Subcutaneous abdominal adipose tissue (tissue), 5 donors: ENCODE measurements around the gene LTK.

ENCODE experiments used
- H3K27ac ChIP-seq: one replicate; pipeline ENCODE4 v1.7.0; 2013; ENCODE audit warnings: low read depth, mild to moderate bottlenecking, inconsistent platforms, low read length, moderate library complexity
- H3K27me3 ChIP-seq, 5 donors: one replicate each; pipeline ENCODE4 v1.7.0; 2013; ENCODE audit warnings: low read length in 5 of 5, inconsistent platforms in 1 of 5; ENCODE audit not compliant: control insufficient read depth in 5 of 5, insufficient read depth in 4 of 5
- H3K36me3 ChIP-seq, 5 donors: one replicate each; pipeline ENCODE4 v1.7.0; 2013; ENCODE audit warnings: low read length in 5 of 5; ENCODE audit not compliant: control insufficient read depth in 5 of 5, insufficient read depth in 5 of 5
- H3K4me1 ChIP-seq, 5 donors: one replicate each; pipeline ENCODE4 v1.7.0; 2013; ENCODE audit warnings: low read length in 5 of 5, mild to moderate bottlenecking in 3 of 5, moderate library complexity in 1 of 5; ENCODE audit not compliant: control insufficient read depth in 5 of 5, insufficient read depth in 5 of 5
- H3K4me3 ChIP-seq, 5 donors: one replicate each; pipeline ENCODE4 v1.7.0; 2013; ENCODE audit warnings: low read length in 5 of 5, low read depth in 1 of 5
- H3K9ac ChIP-seq, 5 donors: one replicate each; pipeline ENCODE4 v1.7.0; 2013; ENCODE audit warnings: low read length in 5 of 5, mild to moderate bottlenecking in 4 of 5, moderate library complexity in 3 of 5
- H3K9me3 ChIP-seq, 5 donors: one replicate each; pipeline ENCODE4 v1.7.0; 2013; ENCODE audit warnings: low read length in 5 of 5; ENCODE audit not compliant: control insufficient read depth in 5 of 5
- donor health status: healthy.
- donor health status: healthy.
- donor health status: healthy.
- donor health status: healthy.
- donor health status: healthy.

LTK gene

DNA sequence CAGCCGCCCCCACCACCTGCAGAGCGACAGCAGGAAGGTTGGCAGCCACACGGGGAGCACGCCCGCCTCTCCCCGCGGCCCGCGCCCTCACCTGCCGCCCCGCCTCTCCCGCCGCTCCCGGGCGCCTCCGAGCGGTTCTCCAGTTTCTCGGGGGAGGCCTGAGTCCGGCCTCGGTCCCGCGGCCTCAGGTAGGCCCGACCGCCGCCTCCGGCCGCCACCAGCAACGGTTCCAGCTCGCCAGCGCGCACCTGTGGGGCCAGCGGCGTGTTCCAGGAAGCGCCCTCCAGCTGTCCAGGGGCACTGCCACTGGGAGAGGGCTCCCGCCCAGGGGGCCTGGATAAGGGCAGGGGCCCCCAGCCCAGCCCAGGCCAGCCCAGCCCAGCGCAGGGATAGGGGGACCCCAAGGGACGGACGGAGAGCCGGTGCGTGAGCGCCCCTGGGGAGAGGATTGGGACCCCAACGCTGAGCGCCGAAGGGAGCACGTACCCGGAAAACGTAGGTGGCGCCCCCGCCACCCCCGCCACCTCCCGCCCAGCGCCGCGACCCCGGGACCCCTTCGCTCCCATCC is 2.2 kb downstream of the LTK start:
- H3K4me1 ChIP-seq = peaks cover 0 to 25% (median 23%) of the 10 kb centered on the region in 5 donors
- no peak overlapping the region for H3K9ac ChIP-seq
- no peaks in the 10 kb centered on the region for H3K9me3 ChIP-seq
- no peak overlapping the region for H3K27ac ChIP-seq
- H3K4me3 ChIP-seq = no peak overlapping the region
- H3K36me3 ChIP-seq = peaks cover 0 to 2% (median 0%) of the 10 kb centered on the region in 5 donors
- H3K27me3 ChIP-seq = peaks cover 12 to 27% (median 18%) of the 10 kb centered on the region in 5 donors

DNA sequence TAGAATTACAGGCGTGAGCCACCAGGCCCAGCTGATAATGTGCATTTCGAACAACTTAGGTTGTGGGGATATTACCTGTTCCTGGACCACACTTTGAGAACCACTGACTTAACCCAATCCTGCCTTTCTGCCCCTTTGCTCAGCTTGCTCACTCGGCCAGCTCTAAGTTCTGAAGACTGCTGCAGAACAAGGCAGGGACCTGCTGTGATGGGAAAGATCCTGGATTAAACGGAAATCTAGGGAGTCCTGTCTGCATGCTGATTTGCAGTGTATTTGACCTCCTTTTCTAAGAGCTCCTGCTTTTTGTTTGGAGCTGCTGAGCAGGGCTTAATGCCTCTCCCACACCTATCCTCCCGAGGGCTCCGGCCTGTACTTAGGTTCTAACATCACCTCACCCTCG is 2.9 kb downstream of the LTK start:
- Histone ChIP-seq H3K27ac (no peak overlapping the region), H3K27me3 (peaks cover 12 to 27% (median 18%) of the 10 kb centered on the region in 5 donors), H3K4me1 (peaks cover 0 to 25% (median 23%) of the 10 kb centered on the region in 5 donors), H3K9me3 (no peaks in the 10 kb centered on the region), H3K9ac (no peak overlapping the region), H3K4me3 (no peak overlapping the region), H3K36me3 (no peaks in the 10 kb centered on the region)

DNA sequence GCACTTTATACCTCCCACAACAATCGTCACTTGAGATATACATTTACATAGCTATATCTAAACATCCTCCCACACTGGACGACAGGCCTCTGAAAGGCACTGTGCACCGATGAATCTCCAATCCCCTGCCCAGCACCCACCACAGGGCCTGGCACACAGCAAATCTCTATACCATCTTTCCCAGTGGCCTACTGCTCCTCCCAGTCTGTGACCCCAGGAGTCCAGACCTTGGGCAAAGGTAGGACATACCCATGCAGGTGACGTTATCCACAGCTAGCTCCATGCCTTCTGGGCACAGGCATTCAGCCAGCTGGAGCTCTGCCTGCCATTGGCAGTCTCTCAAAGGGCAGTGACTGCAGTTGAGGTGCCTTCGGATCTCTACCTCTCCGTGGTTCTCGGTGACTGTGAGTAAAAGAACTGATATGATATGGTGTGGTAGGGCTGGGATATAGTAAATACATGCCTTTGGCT is 5.8 kb downstream of the LTK start:
- H3K36me3 ChIP-seq = no peaks in the 10 kb centered on the region
- H3K4me1 ChIP-seq = peaks cover 0 to 17% (median 15%) of the 10 kb centered on the region in 5 donors
- H3K4me3 ChIP-seq = no peak overlapping the region
- H3K27ac ChIP-seq = no peak overlapping the region
- peaks cover 20 to 32% (median 27%) of the 10 kb centered on the region in 5 donors for H3K27me3 ChIP-seq
- H3K9me3 ChIP-seq = no peaks in the 10 kb centered on the region
- H3K9ac ChIP-seq = no peak overlapping the region

DNA sequence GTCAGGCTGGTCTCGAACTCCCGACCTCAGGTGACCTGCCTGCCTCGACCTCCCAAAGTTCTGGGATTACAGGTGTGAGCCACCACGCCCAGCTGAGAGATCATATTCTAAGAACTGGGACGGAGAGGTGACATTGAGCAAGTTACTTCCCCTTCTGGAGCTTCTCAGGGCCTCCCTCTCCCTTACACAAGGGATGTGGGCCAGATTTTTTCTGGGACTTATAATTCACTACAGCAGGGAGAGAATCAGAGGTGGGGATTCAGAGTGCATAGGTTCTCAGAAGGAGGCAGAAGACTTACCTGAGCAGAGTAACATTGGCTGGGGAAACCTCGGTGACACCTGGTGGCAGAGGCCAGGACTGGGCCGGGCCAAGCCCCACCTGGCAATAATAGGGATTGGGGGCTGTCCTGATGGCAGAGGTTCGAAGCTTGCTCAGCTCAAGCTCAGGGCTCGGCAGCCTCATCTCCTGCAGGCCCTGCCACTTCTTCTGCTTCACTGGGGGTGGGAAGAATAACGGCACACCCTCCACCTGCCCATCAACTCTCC is 6.8 kb downstream of the LTK start:
- Histone ChIP-seq H3K4me3 (no peak overlapping the region), H3K9ac (no peak overlapping the region), H3K4me1 (peaks cover 0 to 17% (median 15%) of the 10 kb centered on the region in 5 donors), H3K36me3 (no peaks in the 10 kb centered on the region), H3K27me3 (peaks cover 18 to 32% (median 26%) of the 10 kb centered on the region in 5 donors), H3K9me3 (no peaks in the 10 kb centered on the region), H3K27ac (no peak overlapping the region)

DNA sequence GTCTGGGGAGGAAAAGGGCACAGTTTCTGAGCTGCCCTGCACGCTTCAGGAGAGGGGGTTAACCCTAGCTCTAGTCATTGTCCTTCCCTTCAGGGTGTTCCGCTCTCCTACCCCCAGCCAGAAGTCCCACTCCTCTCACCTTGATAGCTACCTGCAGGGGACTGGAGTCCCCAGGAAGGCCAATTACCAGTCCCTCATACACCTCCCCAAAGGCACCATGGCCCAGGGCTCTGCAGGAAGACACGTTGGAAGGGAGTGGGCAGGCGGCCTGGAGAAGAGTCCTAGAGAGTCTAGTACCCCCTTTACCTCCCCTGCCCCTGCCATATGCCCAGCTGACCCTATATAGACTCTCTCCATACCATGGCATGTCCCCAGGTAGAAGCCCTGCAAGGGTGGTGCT is 7.9 kb downstream of the LTK start:
- no peak overlapping the region for H3K27ac ChIP-seq
- H3K4me3 ChIP-seq = no peak overlapping the region
- no peak overlapping the region for H3K9ac ChIP-seq
- H3K4me1 ChIP-seq = peaks cover 0 to 22% (median 21%) of the 10 kb centered on the region in 5 donors
- no peaks in the 10 kb centered on the region for H3K9me3 ChIP-seq
- no peaks in the 10 kb centered on the region for H3K36me3 ChIP-seq
- peaks cover 19 to 34% (median 30%) of the 10 kb centered on the region in 5 donors for H3K27me3 ChIP-seq

DNA sequence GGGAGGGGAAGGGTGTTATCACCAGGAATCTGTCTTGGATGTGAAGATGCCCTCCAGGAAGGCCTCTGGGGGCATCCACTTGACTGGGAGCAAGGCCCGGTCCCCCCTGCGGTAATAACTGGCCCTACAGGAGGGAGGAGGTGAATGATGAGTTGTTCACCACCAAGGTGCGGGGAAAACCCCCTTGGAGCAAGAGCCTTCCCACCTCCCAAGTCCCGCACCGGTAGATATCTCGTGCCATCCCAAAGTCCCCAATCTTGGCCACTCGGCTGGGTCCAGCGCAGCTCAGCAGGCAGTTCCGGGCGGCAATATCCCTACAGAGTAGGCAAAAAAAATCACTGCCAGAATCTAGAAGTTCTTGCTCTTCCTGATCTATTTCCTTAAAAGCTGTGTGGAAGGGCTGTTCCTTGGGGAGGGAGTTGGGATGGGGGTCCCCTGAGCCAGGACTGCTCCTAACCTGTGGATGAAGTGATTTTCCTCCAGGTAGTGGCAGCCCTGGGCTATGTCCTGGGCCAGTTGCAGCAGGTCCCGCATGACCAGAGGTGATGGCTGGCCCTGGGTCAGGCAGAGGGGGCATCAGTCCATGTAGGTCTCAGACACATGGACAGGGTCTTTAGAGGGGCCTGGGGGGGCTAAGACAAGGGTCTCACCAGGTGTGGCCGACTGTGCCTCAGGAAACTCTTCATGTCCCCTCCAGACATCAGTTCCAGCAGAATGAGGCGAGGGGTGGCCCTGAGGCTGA is 8.7 kb downstream of the LTK start:
- Histone ChIP-seq H3K4me3 (no peak overlapping the region), H3K9ac (no peak overlapping the region), H3K4me1 (peaks cover 0 to 22% (median 21%) of the 10 kb centered on the region in 5 donors), H3K9me3 (no peaks in the 10 kb centered on the region), H3K36me3 (no peaks in the 10 kb centered on the region), H3K27ac (no peak overlapping the region), H3K27me3 (peaks cover 19 to 35% (median 30%) of the 10 kb centered on the region in 5 donors)

DNA sequence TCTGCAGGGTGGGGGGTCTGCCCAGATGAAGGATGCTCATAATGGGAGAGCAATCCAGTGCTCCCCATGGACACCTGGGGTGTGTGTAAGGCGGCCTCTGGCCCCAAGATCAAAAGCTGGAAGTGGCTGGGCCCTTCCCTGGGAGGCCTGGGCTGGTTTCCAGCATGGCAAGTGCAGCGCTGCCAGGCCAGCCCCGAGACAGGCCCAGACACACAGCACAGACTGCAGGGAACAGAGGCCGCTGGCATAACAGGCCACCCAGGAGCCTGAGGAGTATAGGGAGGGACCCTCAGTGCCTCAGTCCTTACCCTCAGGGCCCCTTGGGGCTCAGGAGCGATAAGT is 10.0 kb downstream of the LTK start:
- no peak overlapping the region for H3K4me3 ChIP-seq
- no peaks in the 10 kb centered on the region for H3K9me3 ChIP-seq
- H3K27me3 ChIP-seq = peaks cover 19 to 43% (median 40%) of the 10 kb centered on the region in 5 donors

DNA sequence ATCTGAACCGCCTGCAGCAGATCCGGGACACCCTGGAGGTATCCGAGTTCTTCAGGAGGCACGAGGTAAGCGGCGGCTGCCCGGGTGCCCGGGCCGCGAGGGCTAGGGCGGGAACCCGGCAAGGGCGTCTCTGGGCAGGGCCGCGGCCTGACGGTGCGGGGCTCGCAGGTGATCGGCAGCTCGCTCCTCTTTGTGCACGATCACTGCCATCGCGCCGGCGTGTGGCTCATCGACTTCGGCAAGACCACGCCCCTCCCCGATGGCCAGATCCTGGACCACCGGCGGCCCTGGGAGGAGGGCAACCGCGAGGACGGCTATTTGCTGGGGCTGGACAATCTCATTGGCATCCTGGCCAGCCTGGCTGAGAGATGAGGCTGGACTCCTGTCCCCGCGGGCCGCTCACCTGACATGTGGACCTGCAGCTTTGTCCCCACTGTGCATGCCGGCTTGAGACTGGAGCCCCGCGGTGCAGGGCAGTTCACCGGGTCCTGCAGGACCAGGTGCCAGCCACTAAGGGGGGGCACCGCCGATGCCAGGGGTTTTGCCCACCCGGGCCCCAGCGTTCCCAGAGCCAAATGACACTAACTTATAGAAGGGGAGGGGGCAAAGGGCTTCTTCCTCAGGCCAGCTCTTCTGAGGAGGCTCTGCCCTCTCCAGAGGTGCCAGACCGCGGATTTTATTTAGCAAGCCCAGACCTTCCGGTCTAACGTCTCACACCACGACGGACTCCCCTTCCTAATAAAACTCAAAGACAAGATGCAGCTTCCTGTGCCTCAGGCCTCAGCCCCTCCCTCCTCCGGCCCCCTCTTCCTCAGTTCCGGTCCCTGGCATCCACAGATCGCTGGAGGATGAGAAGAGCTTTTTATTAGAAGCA is 10.6 kb downstream of the LTK start:
- no peak overlapping the region for H3K27ac ChIP-seq
- no peak overlapping the region for H3K9ac ChIP-seq
- H3K4me1 ChIP-seq = peaks cover 0 to 22% (median 21%) of the 10 kb centered on the region in 5 donors
- H3K9me3 ChIP-seq = no peaks in the 10 kb centered on the region
- no peaks in the 10 kb centered on the region for H3K36me3 ChIP-seq
- H3K4me3 ChIP-seq = peak overlapping the region in 4 of 5 donors; percentile 40 to 61 (median 52)
- H3K27me3 ChIP-seq = peaks cover 19 to 47% (median 42%) of the 10 kb centered on the region in 5 donors

More for the DNA sequence above, 10.0 kb downstream of the LTK start:
- H3K27ac ChIP-seq = no peak overlapping the region
- peaks cover 0 to 22% (median 21%) of the 10 kb centered on the region in 5 donors for H3K4me1 ChIP-seq
- no peak overlapping the region for H3K9ac ChIP-seq
- no peaks in the 10 kb centered on the region for H3K36me3 ChIP-seq

DNA sequence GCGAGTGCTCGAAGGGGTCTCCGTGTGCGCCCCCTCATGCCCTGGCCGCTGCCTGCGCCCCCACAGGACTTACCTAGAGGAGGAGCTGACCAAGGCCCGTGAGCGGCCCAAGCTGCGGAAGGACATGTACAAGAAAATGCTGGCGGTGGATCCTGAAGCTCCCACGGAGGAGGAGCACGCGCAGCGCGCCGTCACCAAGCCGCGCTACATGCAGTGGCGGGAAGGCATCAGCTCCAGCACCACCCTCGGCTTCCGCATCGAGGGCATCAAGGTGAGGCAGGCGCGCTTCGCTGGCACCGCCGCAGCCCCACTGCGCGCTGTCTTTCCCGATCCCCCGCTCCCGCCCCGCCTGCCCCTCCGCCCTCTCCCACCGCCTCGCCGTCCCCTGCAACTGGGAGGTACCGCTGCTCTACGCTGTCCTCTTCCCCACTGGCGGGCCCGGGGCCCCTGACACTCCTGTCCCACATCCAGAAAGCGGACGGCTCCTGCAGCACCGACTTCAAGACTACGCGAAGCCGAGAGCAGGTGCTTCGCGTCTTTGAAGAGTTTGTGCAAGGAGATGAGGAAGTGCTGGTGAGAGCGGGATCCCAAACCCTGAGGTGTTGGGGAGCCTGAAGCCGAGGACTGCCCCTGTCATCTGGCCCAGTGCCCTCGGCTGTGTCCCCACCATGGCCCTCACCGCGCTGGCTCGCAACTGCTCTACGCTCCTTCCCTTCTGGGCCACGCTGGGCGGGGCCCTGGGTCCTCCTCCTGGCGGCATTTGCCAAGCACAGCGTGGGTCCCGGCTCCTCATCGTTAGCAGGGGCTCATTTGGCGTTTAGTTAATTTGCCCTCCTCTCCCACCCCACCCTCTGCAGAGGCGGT is 11.5 kb downstream of the LTK start:
- Histone ChIP-seq H3K36me3 (no peaks in the 10 kb centered on the region), H3K9ac (no peak overlapping the region), H3K4me1 (peaks cover 0 to 22% (median 21%) of the 10 kb centered on the region in 5 donors), H3K4me3 (peak overlapping the region in 4 of 5 donors; percentile 40 to 61 (median 52)), H3K9me3 (no peaks in the 10 kb centered on the region), H3K27ac (no peak overlapping the region), H3K27me3 (peaks cover 19 to 47% (median 42%) of the 10 kb centered on the region in 5 donors)
